ENCODE data around the gene WNT2B.

Gene WNT2B

GRCh38 chr1:112504661-112505399 lies 3.9 kb upstream of the WNT2B start:
- no peak for DNase-seq (ENCODE audit: low read depth)

GRCh38 chr1:112505400-112505785 lies 3.4 kb upstream of the WNT2B start:
- DNase-seq (ENCODE audit: low read depth): no peak

- DNase-seq (ENCODE audit: low read depth): no peak
These were observed 2.9 kb upstream of the WNT2B start for GRCh38 chr1:112505878-112506277.

GRCh38 chr1:112506306-112506705 lies 2.5 kb upstream of the WNT2B start:
- no peak for DNase-seq (ENCODE audit: low read depth)

GRCh38 chr1:112506731-112507130 lies 2.0 kb upstream of the WNT2B start:
- DNase-seq (ENCODE audit: low read depth): no peak

- DNase-seq (ENCODE audit: low read depth): no peak
These were observed 1.4 kb upstream of the WNT2B start for GRCh38 chr1:112507336-112507735.

GRCh38 chr1:112507921-112508277 lies 866 bp upstream of the WNT2B start:
- no peak for DNase-seq (ENCODE audit: low read depth)

- no peak for DNase-seq (ENCODE audit: low read depth)
These were observed 367 bp downstream of the WNT2B start for GRCh38 chr1:112509005-112509659.

GRCh38 chr1:112509660-112510178 lies 954 bp downstream of the WNT2B start:
- no peak for DNase-seq (ENCODE audit: low read depth)

GRCh38 chr1:112510340-112510739 lies 1.6 kb downstream of the WNT2B start:
- no peak for DNase-seq (ENCODE audit: low read depth)

- DNase-seq (ENCODE audit: low read depth): no peak
These were observed 3.1 kb downstream of the WNT2B start for GRCh38 chr1:112511897-112512296.

- DNase-seq (ENCODE audit: low read depth): no peak
These were observed 4.5 kb downstream of the WNT2B start for GRCh38 chr1:112513112-112513870.

- DNase-seq (ENCODE audit: low read depth): no peak
These were observed 6.1 kb downstream of the WNT2B start for GRCh38 chr1:112514901-112515300.

GRCh38 chr1:112515311-112516009 lies 6.7 kb downstream of the WNT2B start:
- DNase-seq (ENCODE audit: low read depth): no peak

GRCh38 chr1:112516141-112516540 lies 7.4 kb downstream of the WNT2B start:
- no peak for DNase-seq (ENCODE audit: low read depth)

- no peak for DNase-seq (ENCODE audit: low read depth)
These were observed 8.5 kb downstream of the WNT2B start for GRCh38 chr1:112517231-112517630.

GRCh38 chr1:112517646-112518045 lies 8.9 kb downstream of the WNT2B start:
- DNase-seq (ENCODE audit: low read depth): no peak

- no peak for DNase-seq (ENCODE audit: low read depth)
These were observed 9.4 kb downstream of the WNT2B start for GRCh38 chr1:112518186-112518585.

- DNase-seq (ENCODE audit: low read depth): no peak
These were observed 11.4 kb downstream of the WNT2B start for GRCh38 chr1:112520166-112520565.

- no peak for DNase-seq (ENCODE audit: low read depth)
These were observed 13.9 kb downstream of the WNT2B start for GRCh38 chr1:112522621-112523020.

GRCh38 chr1:112524251-112524650 lies 15.5 kb downstream of the WNT2B start:
- no peak for DNase-seq (ENCODE audit: low read depth)

GRCh38 chr1:112524986-112525385 lies 16.2 kb downstream of the WNT2B start:
- no peak for DNase-seq (ENCODE audit: low read depth)
